H1 (cell line): Measurements from ENCODE around the gene SNX2. TPM values are rescaled to one million over a fixed set of nuclear protein-coding genes. Genes with fewer than 3 reads are reported as not detected.

Experiments used
- CTCF ChIA-PET: fragments of 300-600 bp; sonication (Branson Sonifier 250); formaldehyde crosslinking; loops from one replicate; lab custom pipeline; 2021; ENCODE audit not compliant: partially characterized antibody; lab: Charles Lee
- POLR2A ChIA-PET: fragments of 300-600 bp; sonication (Branson Sonifier 250); formaldehyde crosslinking; loops from one replicate; lab custom pipeline; 2021; ENCODE audit warnings: inconsistent platforms; ENCODE audit not compliant: partially characterized antibody; lab: Charles Lee
- DNase-seq, 2 experiments: peaks; one replicate each; pipeline versions ENCODE4 v3.0.0 to v3.0.0-alpha.2; 2010 to 2022; ENCODE audit warnings: low spot score in 2 of 2, low read depth in 1 of 2, mixed read lengths in 1 of 2
- FAIRE-seq: peaks from 2 replicates; lab custom pipeline; 2011; peaks lifted over from hg19 to GRCh38; lab: Jason Lieb, UNC
- H2AFZ ChIP-seq: 2 replicates; pipeline ENCODE4 v1.8.1; 2012; ENCODE audit warnings: low read length, inconsistent platforms
- H2AK5ac ChIP-seq: 2 replicates; pipeline ENCODE4 v1.6.1; 2013; ENCODE audit warnings: low read depth, low read length
- H2BK120ac ChIP-seq: replicated peaks from 2 replicates; pipeline ENCODE3; 2013; ENCODE audit warnings: low read depth, low read length, inconsistent platforms
- H2BK12ac ChIP-seq: 2 replicates; pipeline ENCODE4 v1.6.1; 2013; ENCODE audit warnings: low read depth, low read length
- H2BK15ac ChIP-seq: 2 replicates; pipeline ENCODE4 v1.6.1; 2013; ENCODE audit warnings: low read length
- H2BK20ac ChIP-seq: 2 replicates; pipeline ENCODE4 v1.6.1; 2013; ENCODE audit warnings: low read length
- H2BK5ac ChIP-seq: 2 replicates; pipeline ENCODE4 v1.6.1; 2013; ENCODE audit warnings: low read depth, low read length
- H3K14ac ChIP-seq: 2 replicates; pipeline ENCODE4 v1.6.1; 2013; ENCODE audit warnings: inconsistent platforms; ENCODE audit not compliant: insufficient read length
- H3K18ac ChIP-seq: 2 replicates; pipeline ENCODE4 v1.6.1; 2013; ENCODE audit warnings: low read length; ENCODE audit errors: extremely low read depth
- H3K23ac ChIP-seq: 2 replicates; pipeline ENCODE4 v1.6.1; 2013; ENCODE audit warnings: inconsistent platforms; ENCODE audit not compliant: insufficient read length
- H3K23me2 ChIP-seq: 2 replicates; pipeline ENCODE4 v1.6.1; 2013; ENCODE audit warnings: low read depth, low read length
- H3K27ac ChIP-seq: 2 replicates; pipeline ENCODE4 v1.6.1; 2011; ENCODE audit warnings: low read depth, low read length, inconsistent platforms
- H3K27me3 ChIP-seq, 4 experiments: replicated peaks in 1 of 4; 1 replicate in 1 of 4; 2 replicates in 3 of 4; pipeline versions ENCODE4 v1.6.1 to v1.8.1; 2011 to 2013; ENCODE audit warnings: low read length in 3 of 4, mild to moderate bottlenecking in 3 of 4, inconsistent platforms in 2 of 4, mixed read lengths in 2 of 4, moderate library complexity in 1 of 4; ENCODE audit not compliant: control insufficient read depth in 3 of 4, insufficient read depth in 3 of 4; ENCODE audit errors: extremely low read depth in 1 of 4
- H3K36me3 ChIP-seq, 4 experiments: 2 replicates each; pipeline versions ENCODE4 v1.6.1 to v1.8.1; 2011 to 2013; ENCODE audit warnings: mild to moderate bottlenecking in 4 of 4, low read length in 3 of 4, moderate library complexity in 2 of 4, control low read depth in 1 of 4, inconsistent platforms in 1 of 4; ENCODE audit not compliant: insufficient read depth in 4 of 4, control insufficient read depth in 2 of 4
- H3K4ac ChIP-seq: replicated peaks from 2 replicates; pipeline ENCODE3; 2013; ENCODE audit warnings: low read length, low read depth, mixed read lengths, inconsistent platforms; ENCODE audit not compliant: insufficient read length
- H3K4me1 ChIP-seq, 4 experiments: replicated peaks in 1 of 4; 1 replicate in 1 of 4; 2 replicates in 3 of 4; pipeline versions ENCODE4 v1.6.1 to v1.8.1; 2011 to 2013; ENCODE audit warnings: low read length in 3 of 4, inconsistent platforms in 2 of 4, mixed read lengths in 1 of 4; ENCODE audit not compliant: insufficient read depth in 4 of 4, control insufficient read depth in 3 of 4
- H3K4me2 ChIP-seq, 2 experiments: 2 replicates each; pipeline versions ENCODE4 v1.6.1 to v1.8.1; 2011 to 2013; ENCODE audit warnings: low read depth in 2 of 2, low read length in 2 of 2, control low read depth in 1 of 2, inconsistent platforms in 1 of 2, mild to moderate bottlenecking in 1 of 2; ENCODE audit not compliant: insufficient read depth in 1 of 2
- H3K4me3 ChIP-seq, 4 experiments: fragments of 200-600, 300-600 bp in 1 of 4; sonication (generic), shearing (Covaris generic), sonication (Bioruptor Twin) in 1 of 4; 2 replicates each; pipeline versions ENCODE4 v1.5.1 to v1.8.1; 2011 to 2016; ENCODE audit warnings: low read length in 4 of 4, low read depth in 3 of 4, control low read depth in 2 of 4, inconsistent platforms in 2 of 4, mild to moderate bottlenecking in 2 of 4, mixed read lengths in 1 of 4, moderate library complexity in 1 of 4; ENCODE audit not compliant: insufficient read depth in 2 of 4; ENCODE audit errors: extremely low read depth in 1 of 4
- H3K56ac ChIP-seq: replicated peaks from 2 replicates; pipeline ENCODE3; 2013; ENCODE audit warnings: low read depth, mild to moderate bottlenecking, mixed read lengths, low read length, inconsistent platforms; ENCODE audit not compliant: insufficient read length
- H3K79me1 ChIP-seq: 2 replicates; pipeline ENCODE4 v1.6.1; 2013; ENCODE audit warnings: low read depth, low read length, control low read depth
- H3K79me2 ChIP-seq, 2 experiments: 2 replicates each; pipeline versions ENCODE4 v1.6.1 to v1.8.1; 2012 to 2013; ENCODE audit warnings: low read length in 2 of 2, mild to moderate bottlenecking in 2 of 2, inconsistent platforms in 1 of 2; ENCODE audit not compliant: insufficient read depth in 2 of 2, control insufficient read depth in 1 of 2
- H3K9ac ChIP-seq, 4 experiments: replicated peaks in 1 of 4; 1 replicate in 1 of 4; 2 replicates in 3 of 4; pipeline versions ENCODE4 v1.6.1 to v1.8.1; 2011 to 2013; ENCODE audit warnings: low read depth in 3 of 4, low read length in 3 of 4, control low read depth in 2 of 4, mild to moderate bottlenecking in 2 of 4, moderate library complexity in 2 of 4, inconsistent platforms in 1 of 4; ENCODE audit errors: extremely low read depth in 1 of 4
- H3K9me3 ChIP-seq, 2 experiments: 2 replicates each; pipeline versions ENCODE4 v1.6.1 to v1.8.1; 2012 to 2013; ENCODE audit warnings: mild to moderate bottlenecking in 2 of 2, moderate library complexity in 2 of 2, control low read depth in 1 of 2, inconsistent platforms in 1 of 2, low read depth in 1 of 2, low read length in 1 of 2, mixed read lengths in 1 of 2; ENCODE audit not compliant: insufficient read depth in 2 of 2
- H4K20me1 ChIP-seq, 2 experiments: replicated peaks in 1 of 2; 2 replicates each; pipeline versions ENCODE3 to v1.8.1; 2011 to 2013; ENCODE audit warnings: inconsistent platforms in 2 of 2, low read length in 2 of 2, mild to moderate bottlenecking in 1 of 2; ENCODE audit not compliant: insufficient read depth in 2 of 2, control insufficient read depth in 1 of 2
- H4K5ac ChIP-seq: 2 replicates; pipeline ENCODE4 v1.6.1; 2013; ENCODE audit warnings: low read length, low read depth, mixed read lengths, inconsistent platforms; ENCODE audit not compliant: insufficient read length
- H4K8ac ChIP-seq: 2 replicates; pipeline ENCODE4 v1.8.0; 2013; ENCODE audit warnings: mild to moderate bottlenecking, moderate library complexity, low read length, inconsistent platforms; ENCODE audit not compliant: insufficient read depth; ENCODE audit errors: extremely low read depth
- H4K91ac ChIP-seq: replicated peaks from 2 replicates; pipeline ENCODE3; 2013; ENCODE audit warnings: low read length, mixed read lengths, inconsistent platforms; ENCODE audit not compliant: insufficient read length
- CBX5 ChIP-seq: fragments of 300-800, 300-1000 bp; sonication (generic); IDR thresholded peaks from 2 replicates; pipeline ENCODE4 v1.7.1; 2016; ENCODE audit warnings: antibody characterized with exemption, low read length, low read depth
- KDM4A ChIP-seq: IDR thresholded peaks from one replicate; pipeline ENCODE4 v1.7.1; 2012; ENCODE audit warnings: low read depth, mild to moderate bottlenecking, moderate library complexity, low read length, inconsistent platforms; ENCODE audit not compliant: severe bottlenecking
- NRF1 ChIP-seq: IDR thresholded peaks from 2 replicates; pipeline ENCODE4 v1.6.1; 2011; ENCODE audit warnings: mild to moderate bottlenecking, low read depth, low read length, improper control_type of control experiment
- WGBS, 2 experiments: shearing (Covaris generic) in 1 of 2; methylation state at CpG; one replicate each; pipeline versions ENCODE4 v1.1.6 to v1.1.7; 2013 to 2015; ENCODE audit warnings: low lambda C conversion rate in 2 of 2, mixed read lengths in 2 of 2, inconsistent platforms in 1 of 2, low coverage in 1 of 2, missing lambda C conversion rate in 1 of 2; ENCODE audit not compliant: insufficient replicate concordance in 2 of 2, insufficient coverage in 1 of 2, insufficient read length in 1 of 2; ENCODE audit errors: extremely low coverage in 1 of 2, missing lambda C conversion rate in 1 of 2; 5-methylcytosine and 5-hydroxymethylcytosine counted together
- polyA plus RNA-seq, 7 experiments: library from polyadenylated mRNA; depleted of rRNA in 3 of 7; stranded (reverse) in 5 of 7; unstranded in 2 of 7; fragments of >200 nt in 5 of 7; fragments of 200-250 nt in 2 of 7; gene quantifications; 1 replicate in 5 of 7; 2 replicates in 1 of 7; 4 replicates in 1 of 7; pipeline versions ENCODE4 v1.2.1 to v1.2.3, GENCODE V29; 2011 to 2013; ENCODE audit warnings: missing spikeins in 2 of 7, mixed read lengths in 2 of 7
- total RNA-seq: library from RNA; stranded (reverse); fragmentation: NEBNext Ultra II Directional; extraction: Animal tissue kit (Norgen Biotek cat#: 25700); gene quantifications from 2 replicates; pipeline ENCODE4 v1.2.1, GENCODE V29; 2021
- TF ChIP-seq, protein P1 (sequence below): IDR thresholded peaks from 2 replicates; pipeline ENCODE4 v1.6.1; 2012; ENCODE audit warnings: inconsistent platforms
- TF ChIP-seq, protein P2 (sequence below): IDR thresholded peaks from 2 replicates; pipeline ENCODE4 v1.6.1; 2011; ENCODE audit warnings: low read depth, mild to moderate bottlenecking, low read length; ENCODE audit not compliant: insufficient read depth

Gene SNX2
- total and polyA plus RNA-seq, 2 of the 8 experiments (the other 6 are each of a cell fraction or from before 2014, with no cell fraction given) = 51.0 to 61.2 TPM

DNA sequence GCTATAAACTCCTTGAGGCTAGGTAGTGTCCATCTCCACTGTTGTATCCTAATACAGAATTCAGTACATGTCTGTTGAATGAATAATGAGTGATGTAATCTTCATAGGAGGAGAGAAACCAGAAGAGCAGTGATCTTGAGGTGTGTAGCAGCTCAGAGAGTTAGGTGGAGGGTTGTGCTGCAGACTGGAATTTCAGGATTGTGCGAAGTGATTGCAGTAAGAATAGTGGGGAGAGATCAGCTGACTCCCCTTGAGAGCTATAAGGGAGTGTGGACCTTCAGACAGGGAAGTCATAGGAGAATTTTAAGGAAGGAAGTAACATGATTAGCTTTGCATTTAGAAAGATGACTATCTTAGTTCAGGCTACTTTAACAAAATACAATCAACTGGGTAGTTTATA lies 74.9 kb downstream of the SNX2 start:
- Histone ChIP-seq H3K14ac (no peak overlapping the region), H2BK12ac (no peak overlapping the region), H3K56ac (no peak overlapping the region), H3K23ac (no peak overlapping the region), H3K4me1 (peaks cover 0 to 4% (median 0%) of the 10 kb centered on the region in 4 experiments; a peak in 1 of 7 replicates), H2BK20ac (no peak overlapping the region), H2BK120ac (no peak overlapping the region), H3K4me3 (no peak overlapping the region), H3K18ac (no peak overlapping the region), H2BK15ac (no peak overlapping the region), H4K91ac (no peak overlapping the region), H2BK5ac (no peak overlapping the region), H4K8ac (no peak overlapping the region), H2AFZ (no peak overlapping the region), H3K79me2 (peaks cover 0 to 4% of the 10 kb centered on the region in 2 experiments; a peak in 1 of 4 replicates), H3K4me2 (no peak overlapping the region), H3K27me3 (no peaks in the 10 kb centered on the region), H3K36me3 (no peaks in the 10 kb centered on the region), H3K79me1 (no peaks in the 10 kb centered on the region; the same call in 1 of the 2 replicates), H3K9me3 (no peaks in the 10 kb centered on the region), H4K20me1 (no peaks in the 10 kb centered on the region), H3K23me2 (peaks cover 3% of the 10 kb centered on the region), H3K4ac (no peak overlapping the region), H3K27ac (no peak overlapping the region), H4K5ac (no peak overlapping the region), H3K9ac (no peak overlapping the region), H2AK5ac (no peak overlapping the region)
- FAIRE-seq = no peak
- ChIA-PET POLR2A (interaction anchor here (1.1 kb wide), 1 partner anchor 12 kb away, joined by 6 read pairs; no protein-coding TSS in a partner anchor), CTCF (interaction anchor here (1.1 to 1.2 kb wide), 2 partner anchors 21 to 55 kb away, joined by 3 read pairs; no protein-coding TSS in a partner anchor)
- whole genome bisulfite sequencing, 2 experiments = 90% methylated on average over 1 of the region's 1 CpG; no CpG with 5 or more reads in 1 of the 2 experiments
- no peak for DNase-seq
- TF ChIP-seq, protein P1, sequence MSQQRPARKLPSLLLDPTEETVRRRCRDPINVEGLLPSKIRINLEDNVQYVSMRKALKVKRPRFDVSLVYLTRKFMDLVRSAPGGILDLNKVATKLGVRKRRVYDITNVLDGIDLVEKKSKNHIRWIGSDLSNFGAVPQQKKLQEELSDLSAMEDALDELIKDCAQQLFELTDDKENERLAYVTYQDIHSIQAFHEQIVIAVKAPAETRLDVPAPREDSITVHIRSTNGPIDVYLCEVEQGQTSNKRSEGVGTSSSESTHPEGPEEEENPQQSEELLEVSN = no peak
- TF ChIP-seq NRF1 (no peak), KDM4A (no peak), CBX5 (no peak)
- TF ChIP-seq, protein P2, sequence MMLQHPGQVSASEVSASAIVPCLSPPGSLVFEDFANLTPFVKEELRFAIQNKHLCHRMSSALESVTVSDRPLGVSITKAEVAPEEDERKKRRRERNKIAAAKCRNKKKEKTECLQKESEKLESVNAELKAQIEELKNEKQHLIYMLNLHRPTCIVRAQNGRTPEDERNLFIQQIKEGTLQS = no peak
